H1 (cell line): Measurements from ENCODE around the gene CYP11A1. TPM values are rescaled to one million over a fixed set of nuclear protein-coding genes. Genes with fewer than 3 reads are reported as not detected.

ENCODE experiments used
- CTCF ChIA-PET: fragments of 300-600 bp; sonication (Branson Sonifier 250); formaldehyde crosslinking; loops from one replicate; lab custom pipeline; 2021; ENCODE audit not compliant: partially characterized antibody; lab: Charles Lee
- POLR2A ChIA-PET: fragments of 300-600 bp; sonication (Branson Sonifier 250); formaldehyde crosslinking; loops from one replicate; lab custom pipeline; 2021; ENCODE audit warnings: inconsistent platforms; ENCODE audit not compliant: partially characterized antibody; lab: Charles Lee
- DNase-seq, 2 experiments: peaks; one replicate each; pipeline versions ENCODE4 v3.0.0 to v3.0.0-alpha.2; 2010 to 2022; ENCODE audit warnings: low spot score in 2 of 2, low read depth in 1 of 2, mixed read lengths in 1 of 2
- FAIRE-seq: peaks from 2 replicates; lab custom pipeline; 2011; peaks lifted over from hg19 to GRCh38; lab: Jason Lieb, UNC
- H2AFZ ChIP-seq: 2 replicates; pipeline ENCODE4 v1.8.1; 2012; ENCODE audit warnings: low read length, inconsistent platforms
- H2AK5ac ChIP-seq: 2 replicates; pipeline ENCODE4 v1.6.1; 2013; ENCODE audit warnings: low read depth, low read length
- H2BK120ac ChIP-seq: replicated peaks from 2 replicates; pipeline ENCODE3; 2013; ENCODE audit warnings: low read depth, low read length, inconsistent platforms
- H2BK12ac ChIP-seq: 2 replicates; pipeline ENCODE4 v1.6.1; 2013; ENCODE audit warnings: low read depth, low read length
- H2BK15ac ChIP-seq: 2 replicates; pipeline ENCODE4 v1.6.1; 2013; ENCODE audit warnings: low read length
- H2BK20ac ChIP-seq: 2 replicates; pipeline ENCODE4 v1.6.1; 2013; ENCODE audit warnings: low read length
- H2BK5ac ChIP-seq: 2 replicates; pipeline ENCODE4 v1.6.1; 2013; ENCODE audit warnings: low read depth, low read length
- H3K14ac ChIP-seq: 2 replicates; pipeline ENCODE4 v1.6.1; 2013; ENCODE audit warnings: inconsistent platforms; ENCODE audit not compliant: insufficient read length
- H3K18ac ChIP-seq: 2 replicates; pipeline ENCODE4 v1.6.1; 2013; ENCODE audit warnings: low read length; ENCODE audit errors: extremely low read depth
- H3K23ac ChIP-seq: 2 replicates; pipeline ENCODE4 v1.6.1; 2013; ENCODE audit warnings: inconsistent platforms; ENCODE audit not compliant: insufficient read length
- H3K23me2 ChIP-seq: 2 replicates; pipeline ENCODE4 v1.6.1; 2013; ENCODE audit warnings: low read depth, low read length
- H3K27ac ChIP-seq: 2 replicates; pipeline ENCODE4 v1.6.1; 2011; ENCODE audit warnings: low read depth, low read length, inconsistent platforms
- H3K27me3 ChIP-seq, 4 experiments: replicated peaks in 1 of 4; 1 replicate in 1 of 4; 2 replicates in 3 of 4; pipeline versions ENCODE4 v1.6.1 to v1.8.1; 2011 to 2013; ENCODE audit warnings: low read length in 3 of 4, mild to moderate bottlenecking in 3 of 4, inconsistent platforms in 2 of 4, mixed read lengths in 2 of 4, moderate library complexity in 1 of 4; ENCODE audit not compliant: control insufficient read depth in 3 of 4, insufficient read depth in 3 of 4; ENCODE audit errors: extremely low read depth in 1 of 4
- H3K36me3 ChIP-seq, 4 experiments: 2 replicates each; pipeline versions ENCODE4 v1.6.1 to v1.8.1; 2011 to 2013; ENCODE audit warnings: mild to moderate bottlenecking in 4 of 4, low read length in 3 of 4, moderate library complexity in 2 of 4, control low read depth in 1 of 4, inconsistent platforms in 1 of 4; ENCODE audit not compliant: insufficient read depth in 4 of 4, control insufficient read depth in 2 of 4
- H3K4ac ChIP-seq: replicated peaks from 2 replicates; pipeline ENCODE3; 2013; ENCODE audit warnings: low read length, low read depth, mixed read lengths, inconsistent platforms; ENCODE audit not compliant: insufficient read length
- H3K4me1 ChIP-seq, 4 experiments: replicated peaks in 1 of 4; 1 replicate in 1 of 4; 2 replicates in 3 of 4; pipeline versions ENCODE4 v1.6.1 to v1.8.1; 2011 to 2013; ENCODE audit warnings: low read length in 3 of 4, inconsistent platforms in 2 of 4, mixed read lengths in 1 of 4; ENCODE audit not compliant: insufficient read depth in 4 of 4, control insufficient read depth in 3 of 4
- H3K4me2 ChIP-seq, 2 experiments: 2 replicates each; pipeline versions ENCODE4 v1.6.1 to v1.8.1; 2011 to 2013; ENCODE audit warnings: low read depth in 2 of 2, low read length in 2 of 2, control low read depth in 1 of 2, inconsistent platforms in 1 of 2, mild to moderate bottlenecking in 1 of 2; ENCODE audit not compliant: insufficient read depth in 1 of 2
- H3K4me3 ChIP-seq, 4 experiments: fragments of 200-600, 300-600 bp in 1 of 4; sonication (generic), shearing (Covaris generic), sonication (Bioruptor Twin) in 1 of 4; 2 replicates each; pipeline versions ENCODE4 v1.5.1 to v1.8.1; 2011 to 2016; ENCODE audit warnings: low read length in 4 of 4, low read depth in 3 of 4, control low read depth in 2 of 4, inconsistent platforms in 2 of 4, mild to moderate bottlenecking in 2 of 4, mixed read lengths in 1 of 4, moderate library complexity in 1 of 4; ENCODE audit not compliant: insufficient read depth in 2 of 4; ENCODE audit errors: extremely low read depth in 1 of 4
- H3K56ac ChIP-seq: replicated peaks from 2 replicates; pipeline ENCODE3; 2013; ENCODE audit warnings: low read depth, mild to moderate bottlenecking, mixed read lengths, low read length, inconsistent platforms; ENCODE audit not compliant: insufficient read length
- H3K79me1 ChIP-seq: 2 replicates; pipeline ENCODE4 v1.6.1; 2013; ENCODE audit warnings: low read depth, low read length, control low read depth
- H3K79me2 ChIP-seq, 2 experiments: 2 replicates each; pipeline versions ENCODE4 v1.6.1 to v1.8.1; 2012 to 2013; ENCODE audit warnings: low read length in 2 of 2, mild to moderate bottlenecking in 2 of 2, inconsistent platforms in 1 of 2; ENCODE audit not compliant: insufficient read depth in 2 of 2, control insufficient read depth in 1 of 2
- H3K9ac ChIP-seq, 4 experiments: replicated peaks in 1 of 4; 1 replicate in 1 of 4; 2 replicates in 3 of 4; pipeline versions ENCODE4 v1.6.1 to v1.8.1; 2011 to 2013; ENCODE audit warnings: low read depth in 3 of 4, low read length in 3 of 4, control low read depth in 2 of 4, mild to moderate bottlenecking in 2 of 4, moderate library complexity in 2 of 4, inconsistent platforms in 1 of 4; ENCODE audit errors: extremely low read depth in 1 of 4
- H3K9me3 ChIP-seq, 2 experiments: 2 replicates each; pipeline versions ENCODE4 v1.6.1 to v1.8.1; 2012 to 2013; ENCODE audit warnings: mild to moderate bottlenecking in 2 of 2, moderate library complexity in 2 of 2, control low read depth in 1 of 2, inconsistent platforms in 1 of 2, low read depth in 1 of 2, low read length in 1 of 2, mixed read lengths in 1 of 2; ENCODE audit not compliant: insufficient read depth in 2 of 2
- H4K20me1 ChIP-seq, 2 experiments: replicated peaks in 1 of 2; 2 replicates each; pipeline versions ENCODE3 to v1.8.1; 2011 to 2013; ENCODE audit warnings: inconsistent platforms in 2 of 2, low read length in 2 of 2, mild to moderate bottlenecking in 1 of 2; ENCODE audit not compliant: insufficient read depth in 2 of 2, control insufficient read depth in 1 of 2
- H4K5ac ChIP-seq: 2 replicates; pipeline ENCODE4 v1.6.1; 2013; ENCODE audit warnings: low read length, low read depth, mixed read lengths, inconsistent platforms; ENCODE audit not compliant: insufficient read length
- H4K8ac ChIP-seq: 2 replicates; pipeline ENCODE4 v1.8.0; 2013; ENCODE audit warnings: mild to moderate bottlenecking, moderate library complexity, low read length, inconsistent platforms; ENCODE audit not compliant: insufficient read depth; ENCODE audit errors: extremely low read depth
- H4K91ac ChIP-seq: replicated peaks from 2 replicates; pipeline ENCODE3; 2013; ENCODE audit warnings: low read length, mixed read lengths, inconsistent platforms; ENCODE audit not compliant: insufficient read length
- BACH1 ChIP-seq: IDR thresholded peaks from 2 replicates; pipeline ENCODE4 v1.6.1; 2012; ENCODE audit warnings: low read length, improper control_type of control experiment
- CTBP2 ChIP-seq: IDR thresholded peaks from 2 replicates; pipeline ENCODE4 v1.7.0; 2011; ENCODE audit warnings: borderline replicate concordance, mild to moderate bottlenecking, moderate library complexity, mixed read lengths, low read length; ENCODE audit not compliant: insufficient read depth, insufficient read length
- EP300 ChIP-seq, 2 experiments: IDR thresholded peaks; 1 replicate in 1 of 2; 2 replicates in 1 of 2; pipeline ENCODE4 v1.6.1; 2011 to 2012; ENCODE audit warnings: low read depth in 2 of 2, low read length in 2 of 2, mild to moderate bottlenecking in 2 of 2, borderline replicate concordance in 1 of 2, inconsistent platforms in 1 of 2, moderate library complexity in 1 of 2
- EZH2 ChIP-seq: fragments of 200-600 bp; sonication (generic); IDR thresholded peaks from 2 replicates; pipeline ENCODE4 v1.7.1; 2012; ENCODE audit warnings: low read depth, mild to moderate bottlenecking, moderate library complexity, low read length, inconsistent platforms; ENCODE audit not compliant: severe bottlenecking
- GTF2F1 ChIP-seq: IDR thresholded peaks from 2 replicates; pipeline ENCODE4 v1.6.1; 2012; ENCODE audit warnings: low read depth, low read length, improper control_type of control experiment, borderline replicate concordance
- HDAC2 ChIP-seq, 2 experiments: fragments of 300-600 bp in 1 of 2; sonication (generic) in 1 of 2; IDR thresholded peaks; 2 replicates each; pipeline ENCODE4 v1.6.1; 2011 to 2012; ENCODE audit warnings: low read depth in 2 of 2, low read length in 2 of 2, mild to moderate bottlenecking in 2 of 2, moderate library complexity in 2 of 2, borderline replicate concordance in 1 of 2, inconsistent platforms in 1 of 2
- KDM5A ChIP-seq: fragments of 200-600 bp; IDR thresholded peaks from 2 replicates; pipeline ENCODE4 v1.7.1; 2012; ENCODE audit warnings: mild to moderate bottlenecking, low read length, inconsistent platforms, mixed read lengths
- MAX ChIP-seq: IDR thresholded peaks from 2 replicates; pipeline ENCODE4 v1.6.1; 2012; ENCODE audit warnings: inconsistent platforms
- PHF8 ChIP-seq: fragments of 200-600 bp; sonication (generic); conservative IDR thresholded peaks from 2 replicates; pipeline ENCODE4 v1.7.1; 2012; ENCODE audit warnings: low read depth, mild to moderate bottlenecking, inconsistent platforms, low read length, moderate library complexity
- SIRT6 ChIP-seq: IDR thresholded peaks from one replicate; pipeline ENCODE4 v1.7.1; 2012; ENCODE audit warnings: low read length, inconsistent platforms
- SP4 ChIP-seq: IDR thresholded peaks from 2 replicates; pipeline ENCODE4 v1.6.1; 2012; ENCODE audit warnings: low read length, inconsistent platforms
- TAF1 ChIP-seq: IDR thresholded peaks from 2 replicates; pipeline ENCODE4 v1.6.1; 2011; ENCODE audit warnings: mild to moderate bottlenecking, low read depth, low read length
- TEAD4 ChIP-seq: IDR thresholded peaks from 2 replicates; pipeline ENCODE4 v1.6.1; 2012; ENCODE audit warnings: low read depth, low read length, inconsistent platforms, mixed read lengths
- WGBS, 2 experiments: shearing (Covaris generic) in 1 of 2; methylation state at CpG; one replicate each; pipeline versions ENCODE4 v1.1.6 to v1.1.7; 2013 to 2015; ENCODE audit warnings: low lambda C conversion rate in 2 of 2, mixed read lengths in 2 of 2, inconsistent platforms in 1 of 2, low coverage in 1 of 2, missing lambda C conversion rate in 1 of 2; ENCODE audit not compliant: insufficient replicate concordance in 2 of 2, insufficient coverage in 1 of 2, insufficient read length in 1 of 2; ENCODE audit errors: extremely low coverage in 1 of 2, missing lambda C conversion rate in 1 of 2; 5-methylcytosine and 5-hydroxymethylcytosine counted together
- polyA plus RNA-seq, 7 experiments: library from polyadenylated mRNA; depleted of rRNA in 3 of 7; stranded (reverse) in 5 of 7; unstranded in 2 of 7; fragments of >200 nt in 5 of 7; fragments of 200-250 nt in 2 of 7; gene quantifications; 1 replicate in 5 of 7; 2 replicates in 1 of 7; 4 replicates in 1 of 7; pipeline versions ENCODE4 v1.2.1 to v1.2.3, GENCODE V29; 2011 to 2013; ENCODE audit warnings: missing spikeins in 2 of 7, mixed read lengths in 2 of 7
- total RNA-seq: library from RNA; stranded (reverse); fragmentation: NEBNext Ultra II Directional; extraction: Animal tissue kit (Norgen Biotek cat#: 25700); gene quantifications from 2 replicates; pipeline ENCODE4 v1.2.1, GENCODE V29; 2021

Gene CYP11A1
- total and polyA plus RNA-seq, 2 of the 8 experiments (the other 6 are each of a cell fraction or from before 2014, with no cell fraction given): 1.9 to 7.2 TPM

DNA sequence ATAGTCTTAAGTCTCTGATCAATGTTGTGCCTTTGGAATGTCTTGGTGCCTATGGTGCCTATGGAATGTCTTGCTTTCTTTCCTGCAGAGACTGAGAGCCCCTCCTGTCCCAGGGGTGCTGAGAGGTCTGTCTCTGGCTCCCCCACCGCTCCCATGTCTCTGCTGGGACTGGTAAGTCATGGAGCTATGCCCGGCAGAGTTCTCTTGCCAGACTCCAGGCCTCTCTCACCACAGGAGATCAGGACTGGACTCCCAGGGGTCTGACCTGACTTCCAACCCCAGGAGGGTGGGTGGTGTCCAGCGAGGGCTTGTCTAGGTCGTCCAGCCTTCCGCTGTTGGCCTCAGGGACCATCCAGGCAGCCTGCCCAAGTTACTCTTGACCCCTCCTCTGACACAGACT is 14.0 kb upstream of the CYP11A1 start:
- no peak overlapping the region for H2BK20ac ChIP-seq
- no peak overlapping the region for H3K4me2 ChIP-seq
- no peak overlapping the region for H2BK15ac ChIP-seq
- peaks cover 0 to 15% (median 10%) of the 10 kb centered on the region in 4 experiments; a peak in 4 of 7 replicates for H3K4me1 ChIP-seq
- ChIA-PET CTCF (interaction anchor here (0.6 to 36.8 kb wide), 17 partner anchors 9 to 327 kb away, joined by 3 to 1311 read pairs (median 4); partner anchors contain the start of gene SEMA7A), POLR2A (interaction anchor here (1.1 to 2.6 kb wide), 3 partner anchors 53 to 60 kb away, joined by 3 to 9 read pairs (median 6); partner anchors contain the start of gene SEMA7A)
- DNase-seq (no peak), FAIRE-seq (no peak)
- no peaks in the 10 kb centered on the region for H3K23me2 ChIP-seq
- no peak overlapping the region for H3K4ac ChIP-seq
- 94% methylated on average over 5 of the region's 5 CpGs; no CpG with 5 or more reads in 1 of the 2 experiments for WGBS, 2 experiments
- H2BK5ac ChIP-seq: no peak overlapping the region
- no peak overlapping the region for H4K8ac ChIP-seq
- H3K23ac ChIP-seq: no peak overlapping the region
- no peaks in the 10 kb centered on the region for H3K9me3 ChIP-seq
- no peak overlapping the region for H2AK5ac ChIP-seq
- H4K91ac ChIP-seq: no peak overlapping the region
- H3K56ac ChIP-seq: no peak overlapping the region
- no peaks in the 10 kb centered on the region for H3K36me3 ChIP-seq
- H3K27me3 ChIP-seq: no peaks in the 10 kb centered on the region
- no peak overlapping the region for H3K27ac ChIP-seq
- H3K79me1 ChIP-seq: no peaks in the 10 kb centered on the region
- H2AFZ ChIP-seq: no peak overlapping the region
- H2BK12ac ChIP-seq: no peak overlapping the region
- no peak overlapping the region for H3K4me3 ChIP-seq
- H3K14ac ChIP-seq: no peak overlapping the region
- H3K9ac ChIP-seq: no peak overlapping the region
- no peak overlapping the region for H2BK120ac ChIP-seq
- no peak overlapping the region for H3K18ac ChIP-seq
- H4K5ac ChIP-seq: no peak overlapping the region
- H4K20me1 ChIP-seq: no peaks in the 10 kb centered on the region
- no peaks in the 10 kb centered on the region for H3K79me2 ChIP-seq
- TF ChIP-seq TAF1 (no peak), SP4 (no peak), TEAD4 (no peak), GTF2F1 (no peak), HDAC2 (IDR thresholded peaks at IDR 0.05; ENCODE audit: borderline replicate concordance in 1 of 2, low read depth in 2 of 2, low read length in 2 of 2) (no peak), KDM5A (no peak), PHF8 (no peak), CTBP2 (no peak), BACH1 (no peak), MAX (no peak), EZH2 (no peak), EP300 (IDR thresholded peaks at IDR 0.05; ENCODE audit: borderline replicate concordance in 1 of 2, low read depth in 2 of 2, low read length in 2 of 2) (no peak), SIRT6 (no peak)
